ENCODE measurements around the gene NECTIN1.

DNA sequence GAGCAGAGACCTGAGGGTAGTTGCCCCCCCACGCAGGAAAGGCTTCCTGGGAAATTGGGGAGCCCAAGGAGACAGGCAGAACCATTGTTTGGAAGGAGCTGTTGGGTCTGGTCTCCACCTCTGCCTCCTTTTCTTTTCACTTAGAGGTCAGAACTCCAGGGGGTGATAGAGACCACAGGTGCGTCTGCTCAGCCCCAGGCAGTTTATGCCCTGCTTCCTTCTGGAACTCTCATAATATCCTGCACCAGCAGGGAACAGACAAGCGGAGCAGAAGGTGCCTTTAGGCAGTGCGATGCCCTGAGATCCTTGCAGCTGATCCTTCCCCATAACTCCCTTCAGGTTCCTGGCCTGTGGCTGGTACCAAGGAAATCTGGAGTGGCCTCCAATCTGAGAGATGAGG is 120.2 kb downstream of the NECTIN1 start:
- TF ChIP-seq, protein P1, sequence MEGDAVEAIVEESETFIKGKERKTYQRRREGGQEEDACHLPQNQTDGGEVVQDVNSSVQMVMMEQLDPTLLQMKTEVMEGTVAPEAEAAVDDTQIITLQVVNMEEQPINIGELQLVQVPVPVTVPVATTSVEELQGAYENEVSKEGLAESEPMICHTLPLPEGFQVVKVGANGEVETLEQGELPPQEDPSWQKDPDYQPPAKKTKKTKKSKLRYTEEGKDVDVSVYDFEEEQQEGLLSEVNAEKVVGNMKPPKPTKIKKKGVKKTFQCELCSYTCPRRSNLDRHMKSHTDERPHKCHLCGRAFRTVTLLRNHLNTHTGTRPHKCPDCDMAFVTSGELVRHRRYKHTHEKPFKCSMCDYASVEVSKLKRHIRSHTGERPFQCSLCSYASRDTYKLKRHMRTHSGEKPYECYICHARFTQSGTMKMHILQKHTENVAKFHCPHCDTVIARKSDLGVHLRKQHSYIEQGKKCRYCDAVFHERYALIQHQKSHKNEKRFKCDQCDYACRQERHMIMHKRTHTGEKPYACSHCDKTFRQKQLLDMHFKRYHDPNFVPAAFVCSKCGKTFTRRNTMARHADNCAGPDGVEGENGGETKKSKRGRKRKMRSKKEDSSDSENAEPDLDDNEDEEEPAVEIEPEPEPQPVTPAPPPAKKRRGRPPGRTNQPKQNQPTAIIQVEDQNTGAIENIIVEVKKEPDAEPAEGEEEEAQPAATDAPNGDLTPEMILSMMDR (IDR thresholded peaks at IDR 0.05; ENCODE audit: insufficient read depth, low read length): no peak
- TF ChIP-seq POLR2AphosphoS5 (IDR thresholded peaks at IDR 0.05; ENCODE audit: low read depth): no peak
- TF ChIP-seq, protein P2, sequence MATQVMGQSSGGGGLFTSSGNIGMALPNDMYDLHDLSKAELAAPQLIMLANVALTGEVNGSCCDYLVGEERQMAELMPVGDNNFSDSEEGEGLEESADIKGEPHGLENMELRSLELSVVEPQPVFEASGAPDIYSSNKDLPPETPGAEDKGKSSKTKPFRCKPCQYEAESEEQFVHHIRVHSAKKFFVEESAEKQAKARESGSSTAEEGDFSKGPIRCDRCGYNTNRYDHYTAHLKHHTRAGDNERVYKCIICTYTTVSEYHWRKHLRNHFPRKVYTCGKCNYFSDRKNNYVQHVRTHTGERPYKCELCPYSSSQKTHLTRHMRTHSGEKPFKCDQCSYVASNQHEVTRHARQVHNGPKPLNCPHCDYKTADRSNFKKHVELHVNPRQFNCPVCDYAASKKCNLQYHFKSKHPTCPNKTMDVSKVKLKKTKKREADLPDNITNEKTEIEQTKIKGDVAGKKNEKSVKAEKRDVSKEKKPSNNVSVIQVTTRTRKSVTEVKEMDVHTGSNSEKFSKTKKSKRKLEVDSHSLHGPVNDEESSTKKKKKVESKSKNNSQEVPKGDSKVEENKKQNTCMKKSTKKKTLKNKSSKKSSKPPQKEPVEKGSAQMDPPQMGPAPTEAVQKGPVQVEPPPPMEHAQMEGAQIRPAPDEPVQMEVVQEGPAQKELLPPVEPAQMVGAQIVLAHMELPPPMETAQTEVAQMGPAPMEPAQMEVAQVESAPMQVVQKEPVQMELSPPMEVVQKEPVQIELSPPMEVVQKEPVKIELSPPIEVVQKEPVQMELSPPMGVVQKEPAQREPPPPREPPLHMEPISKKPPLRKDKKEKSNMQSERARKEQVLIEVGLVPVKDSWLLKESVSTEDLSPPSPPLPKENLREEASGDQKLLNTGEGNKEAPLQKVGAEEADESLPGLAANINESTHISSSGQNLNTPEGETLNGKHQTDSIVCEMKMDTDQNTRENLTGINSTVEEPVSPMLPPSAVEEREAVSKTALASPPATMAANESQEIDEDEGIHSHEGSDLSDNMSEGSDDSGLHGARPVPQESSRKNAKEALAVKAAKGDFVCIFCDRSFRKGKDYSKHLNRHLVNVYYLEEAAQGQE (IDR thresholded peaks at IDR 0.05; ENCODE audit: insufficient replicate concordance, low read depth): no peak
